K562 (cell line): Measurements from ENCODE around the gene UBFD1. TPM values are rescaled to one million over a fixed set of nuclear protein-coding genes. Genes with fewer than 3 reads are reported as not detected.

Experiments
- ARNT ChIP-seq, 2 experiments: fragments of 450-650 bp; IDR thresholded peaks; 2 replicates each; pipeline ENCODE4 v1.6.1; 2016; ENCODE audit warnings: mild to moderate bottlenecking in 1 of 2
- ATF4 ChIP-seq: fragments of 450-650 bp; formaldehyde crosslinking; IDR thresholded peaks from 2 replicates; pipeline ENCODE4 v1.4.0; 2022; ENCODE audit warnings: mild to moderate bottlenecking, moderate library complexity
- CREB5 ChIP-seq: fragments of 250-450 bp; sonication (Bioruptor Pico); IDR thresholded peaks from 2 replicates; pipeline ENCODE4 v1.5.0; 2020; ENCODE audit warnings: mild to moderate bottlenecking
- DLX4 ChIP-seq: fragments of 250-450 bp; sonication (Bioruptor Pico); IDR thresholded peaks from 2 replicates; pipeline ENCODE4 v1.6.1; 2021; ENCODE audit warnings: mild to moderate bottlenecking
- ELF2 ChIP-seq: fragments of 250-450 bp; sonication (Bioruptor Pico); IDR thresholded peaks from 2 replicates; pipeline ENCODE4 v1.5.0; 2021; ENCODE audit warnings: mild to moderate bottlenecking
- FOXK2 ChIP-seq, 2 experiments: fragments of 450-650 bp; IDR thresholded peaks in 1 of 2; conservative IDR thresholded peaks in 1 of 2; 2 replicates each; pipeline ENCODE4 v1.6.1; 2016; ENCODE audit warnings: low read depth in 2 of 2, mild to moderate bottlenecking in 1 of 2
- FOXO4 ChIP-seq: fragments of 450-650 bp; formaldehyde crosslinking; IDR thresholded peaks from 2 replicates; pipeline ENCODE4 v1.4.0; 2020; ENCODE audit warnings: mild to moderate bottlenecking, moderate library complexity
- HSF4 ChIP-seq: fragments of 250-450 bp; sonication (Bioruptor Pico); IDR thresholded peaks from 2 replicates; pipeline ENCODE4 v2.1.2; 2022; ENCODE audit warnings: mild to moderate bottlenecking, moderate library complexity, borderline replicate concordance
- KLF10 ChIP-seq: fragments of 250-450 bp; sonication (Bioruptor Pico); IDR thresholded peaks from 2 replicates; pipeline ENCODE4 v1.6.1; 2021; ENCODE audit warnings: matching md5 sums
- LEF1 ChIP-seq: fragments of 450-650 bp; IDR thresholded peaks from 2 replicates; pipeline ENCODE4 v1.6.1; 2016; ENCODE audit warnings: mild to moderate bottlenecking
- MTA1 ChIP-seq: fragments of 450-650 bp; IDR thresholded peaks from 2 replicates; pipeline ENCODE4 v1.6.1; 2017; ENCODE audit warnings: borderline replicate concordance
- NCOA4 ChIP-seq: fragments of 450-650 bp; IDR thresholded peaks from 2 replicates; pipeline ENCODE4 v1.6.1; 2018; ENCODE audit warnings: mild to moderate bottlenecking; ENCODE audit not compliant: partially characterized antibody
- OTX1 ChIP-seq: fragments of 450-650 bp; formaldehyde crosslinking; IDR thresholded peaks from 2 replicates; pipeline ENCODE4 v1.4.0; 2022; ENCODE audit warnings: mild to moderate bottlenecking
- POLR3G ChIP-seq: IDR thresholded peaks from 2 replicates; pipeline ENCODE4 v1.6.1; 2011; ENCODE audit not compliant: insufficient read length, insufficient replicate concordance; ENCODE audit errors: extremely low read depth
- PTRF ChIP-seq: fragments of 450-650 bp; IDR thresholded peaks from 2 replicates; pipeline ENCODE4 v1.6.1; 2016; ENCODE audit warnings: mild to moderate bottlenecking, missing genetic modification characterization, missing compliant biosample characterization
- RAD21 ChIP-seq, 2 experiments: fragments of 250-450 bp in 1 of 2; fragments of 450-650 bp in 1 of 2; sonication (Bioruptor Pico) in 1 of 2; formaldehyde crosslinking in 1 of 2; IDR thresholded peaks in 1 of 2; conservative IDR thresholded peaks in 1 of 2; 2 replicates each; pipeline versions ENCODE4 v1.4.0 to v1.8.0; 2020 to 2022; ENCODE audit warnings: mild to moderate bottlenecking in 2 of 2, moderate library complexity in 1 of 2
- SAFB ChIP-seq: fragments of 200-400 bp; formaldehyde crosslinking; IDR thresholded peaks from 2 replicates; pipeline ENCODE4 v1.6.1; 2017; ENCODE audit warnings: low read depth, low read length, borderline replicate concordance
- SOX6 ChIP-seq: fragments of 450-650 bp; IDR thresholded peaks from 2 replicates; pipeline ENCODE4 v1.6.1; 2014; ENCODE audit warnings: mild to moderate bottlenecking
- TEAD1 ChIP-seq, 2 experiments: fragments of 450-650 bp in 1 of 2; sonication (generic) in 1 of 2; formaldehyde crosslinking; IDR thresholded peaks; 2 replicates each; pipeline versions ENCODE4 v1.4.0 to v1.8.0; 2020 to 2022; ENCODE audit warnings: mild to moderate bottlenecking in 2 of 2, missing genetic modification reagents in 1 of 2
- ZEB2 ChIP-seq: fragments of 450-650 bp; IDR thresholded peaks from 2 replicates; pipeline ENCODE4 v1.6.1; 2016
- ZNF174 ChIP-seq: fragments of 250-450 bp; sonication (Bioruptor Pico); IDR thresholded peaks from 2 replicates; pipeline ENCODE4 v1.4.0; 2020; ENCODE audit warnings: mild to moderate bottlenecking
- ZNF282 ChIP-seq: sonication (generic); formaldehyde crosslinking; IDR thresholded peaks from 2 replicates; pipeline ENCODE4 v1.8.1; 2023; ENCODE audit warnings: missing genetic modification reagents
- ZNF408 ChIP-seq: fragments of 250-450 bp; sonication (Bioruptor Pico); IDR thresholded peaks from 2 replicates; pipeline ENCODE4 v1.4.0; 2020; ENCODE audit warnings: low read depth, mild to moderate bottlenecking, moderate library complexity
- ZNF511 ChIP-seq: sonication (generic); formaldehyde crosslinking; IDR thresholded peaks from 2 replicates; pipeline ENCODE4 v1.8.0; 2022; ENCODE audit warnings: mild to moderate bottlenecking, missing genetic modification reagents
- ZNF696 ChIP-seq: fragments of 250-450 bp; sonication (Bioruptor Pico); conservative IDR thresholded peaks from 2 replicates; pipeline ENCODE4 v1.4.0; 2020; ENCODE audit warnings: mild to moderate bottlenecking, moderate library complexity
- polyA plus RNA-seq, 8 experiments: library from polyadenylated mRNA; depleted of rRNA in 4 of 8; stranded (reverse) in 5 of 8; unstranded in 3 of 8; fragments of >200 nt; fragmentation: Nextera tagmentation in 2 of 8; fragmentation: Illumina TruSeq in 1 of 8; extraction: Ambion mirVana in 2 of 8; extraction: Trizol in 1 of 8; gene quantifications; 2 replicates each; pipeline versions ENCODE4 v1.2.1 to v1.2.3, GENCODE V29; 2011 to 2014; ENCODE audit warnings: inconsistent platforms in 1 of 8, missing spikeins in 1 of 8
- total RNA-seq, 7 experiments: library from RNA; depleted of rRNA in 6 of 7; stranded (reverse); fragments of >200 nt in 6 of 7; fragmentation: Illumina TruSeq in 2 of 7; extraction: Trizol in 2 of 7; gene quantifications; 2 replicates each; pipeline versions ENCODE4 v1.2.1 to v1.2.3, GENCODE V29; 2011 to 2021; ENCODE audit warnings: low replicate concordance in 1 of 7

UBFD1 gene
- total and polyA plus RNA-seq, 9 of the 15 experiments (the other 6 are each of a cell fraction or from before 2014, with no cell fraction given) = 10.7 to 66.2 (median 34.0) TPM

GRCh38 chr16:23597003-23597756, 39.7 kb downstream of the UBFD1 start (continued):
- TF ChIP-seq FOXO4 (CRISPR knock-in tag) = peak; percentile 98
- peak; percentile 80 for TF ChIP-seq LEF1
- peak; percentile 99 for TF ChIP-seq PTRF
- TF ChIP-seq SAFB = no peak
- peak; percentile 43 to 68 for TF ChIP-seq RAD21 (CRISPR knock-in tag; conservative IDR thresholded peaks at IDR 0.05 in 1 of 2, IDR thresholded peaks at IDR 0.05 in 1 of 2)
- peak; percentile 87 for TF ChIP-seq ELF2 (CRISPR knock-in tag)
- TF ChIP-seq ZNF282 (CRISPR knock-in tag) = no peak
- TF ChIP-seq OTX1 = peak; percentile 99
- peak in 1 of 2 experiments; percentile 100; a peak in 2 of 4 replicates for TF ChIP-seq TEAD1 (CRISPR knock-in tag; IDR thresholded peaks at IDR 0.05)
- no peak for TF ChIP-seq NCOA4
- no peak for TF ChIP-seq POLR3G
- TF ChIP-seq ZNF696 (CRISPR knock-in tag) = peak; percentile 92
- 0 out of 2 replicates have a peak, but pooled peaks have one; percentile 91 for TF ChIP-seq ZNF174 (CRISPR knock-in tag)
- TF ChIP-seq KLF10 (CRISPR knock-in tag) = peak; percentile 80; the same call in 1 of the 2 replicates
- TF ChIP-seq SOX6 = peak; percentile 84
- TF ChIP-seq MTA1 = peak; percentile 89
- peak; percentile 96 for TF ChIP-seq ATF4 (CRISPR knock-in tag)
- TF ChIP-seq ZEB2 = peak; percentile 77
- TF ChIP-seq ARNT (IDR thresholded peaks at IDR 0.05) = peak; percentile 60 to 91; a peak in 3 of 4 replicates
- peak; percentile 76; the same call in 1 of the 2 replicates for TF ChIP-seq DLX4
- TF ChIP-seq ZNF511 (CRISPR knock-in tag) = no peak
- no peak for TF ChIP-seq ZNF408 (CRISPR knock-in tag)
- TF ChIP-seq FOXK2 (conservative IDR thresholded peaks at IDR 0.05 in 1 of 2, IDR thresholded peaks at IDR 0.05 in 1 of 2; ENCODE audit: low read depth in 2 of 2) = peak; percentile 98 to 99
- TF ChIP-seq CREB5 (CRISPR knock-in tag) = peak; percentile 98
- TF ChIP-seq HSF4 (CRISPR knock-in tag) = peak; percentile 99
